ENCODE results near the gene PAQR8.
"Not testable (repeated sequence)": the region's sequence is repeated elsewhere in the genome, so short reads cannot be mapped to it uniquely, and the experiment has no call there.

PAQR8 gene

DNA sequence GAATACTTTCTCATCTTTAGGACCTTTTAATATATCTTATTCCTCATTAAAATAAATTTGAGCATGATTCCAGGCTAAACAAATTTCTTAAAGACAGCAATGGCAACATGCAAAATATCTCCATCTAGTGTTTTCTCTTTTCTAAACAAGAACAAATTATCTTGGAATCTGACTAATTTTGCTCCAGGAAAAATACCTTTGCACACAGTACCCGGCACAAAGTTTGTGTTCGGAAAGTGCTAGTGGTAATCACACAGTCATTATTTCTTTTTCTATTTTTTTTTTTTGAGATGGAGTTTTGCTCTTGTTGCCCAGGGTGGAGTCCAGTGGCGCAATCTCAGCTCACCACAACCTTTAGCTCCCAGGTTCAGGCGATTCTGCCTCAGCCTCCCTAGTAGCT is 50.0 kb downstream of the PAQR8 start:
- no peak for DNase-seq (ENCODE audit: low spot score)

- no peak for DNase-seq (ENCODE audit: low spot score)
Observed at GRCh38 chr6:52415333-52415732, 53.4 kb downstream of the PAQR8 start.

- no peak for DNase-seq (ENCODE audit: low spot score)
Observed at GRCh38 chr6:52415917-52416628, 54.1 kb downstream of the PAQR8 start.

DNA sequence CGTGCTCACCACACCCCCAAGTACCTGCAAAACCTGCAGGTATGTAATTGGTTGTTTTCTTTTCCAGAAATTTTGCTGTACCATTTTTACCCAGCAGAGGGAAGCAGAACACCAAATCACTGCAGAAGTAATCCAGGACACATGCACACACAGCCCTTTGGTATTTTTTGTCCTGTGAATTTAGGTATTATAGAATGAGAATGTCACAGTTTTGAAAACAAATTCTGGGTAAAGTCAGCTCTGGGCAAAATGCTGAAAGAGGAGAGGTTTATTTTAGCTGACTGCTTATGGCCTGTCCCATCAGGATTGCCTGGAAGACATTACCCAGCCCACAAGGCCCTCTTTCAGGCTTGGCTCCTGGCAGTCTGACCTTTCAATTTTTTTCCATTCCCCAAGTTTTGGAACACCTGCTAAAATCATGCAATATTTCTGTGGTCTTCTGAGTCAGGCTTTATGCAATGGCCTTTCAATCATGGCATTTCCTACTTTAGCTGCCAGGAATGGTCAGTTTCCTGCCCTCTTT is 54.7 kb downstream of the PAQR8 start:
- peak; percentile 71 for DNase-seq (ENCODE audit: low spot score)

- peak; percentile 84 for DNase-seq (ENCODE audit: low spot score)
Observed at GRCh38 chr6:52417675-52418111, 55.7 kb downstream of the PAQR8 start.

- DNase-seq (ENCODE audit: low spot score): no peak
Observed at GRCh38 chr6:52418606-52419005, 56.7 kb downstream of the PAQR8 start.

- DNase-seq (ENCODE audit: low spot score): peak; percentile 96
Observed at GRCh38 chr6:52419809-52420667, 58.1 kb downstream of the PAQR8 start, which contains the start of gene EFHC1. EFHC1 (plus strand) TSS chr6:52420342; CDS start chr6:52420411, 69 bp downstream.

DNA sequence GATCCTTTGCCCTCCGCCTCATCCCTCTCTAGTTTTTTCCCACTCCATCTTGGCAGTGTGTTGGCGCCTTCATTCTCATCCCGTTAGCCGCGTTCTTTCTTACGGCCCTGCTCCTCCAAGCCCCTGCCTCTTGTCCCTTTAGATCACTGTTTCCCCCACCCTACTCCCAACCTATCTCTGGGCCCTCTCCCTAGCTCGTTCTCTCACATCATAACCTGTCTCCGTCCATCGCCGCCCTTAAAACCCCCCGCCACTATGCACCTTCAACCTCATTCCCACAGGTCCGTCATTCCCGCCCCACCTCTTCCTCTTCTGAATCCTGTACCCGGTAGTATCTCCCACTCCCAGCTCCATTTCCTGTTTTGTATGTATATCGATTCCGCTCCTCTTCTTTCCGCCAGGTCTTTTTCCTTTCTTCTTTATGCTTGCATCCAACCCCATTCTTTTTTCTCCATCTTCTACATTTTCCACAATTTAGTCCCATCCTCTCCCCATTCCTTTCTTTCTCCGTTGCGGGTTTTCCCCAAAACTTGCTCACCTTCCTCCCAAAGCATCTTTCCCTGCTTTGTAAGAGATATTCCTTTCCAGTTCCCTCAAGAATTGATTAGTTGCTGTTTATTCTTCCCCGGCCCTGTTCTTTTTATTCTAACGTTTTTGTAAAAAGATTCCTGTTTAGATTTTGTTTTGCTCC is 58.9 kb downstream of the PAQR8 start:
- no peak for DNase-seq (ENCODE audit: low spot score)

DNA sequence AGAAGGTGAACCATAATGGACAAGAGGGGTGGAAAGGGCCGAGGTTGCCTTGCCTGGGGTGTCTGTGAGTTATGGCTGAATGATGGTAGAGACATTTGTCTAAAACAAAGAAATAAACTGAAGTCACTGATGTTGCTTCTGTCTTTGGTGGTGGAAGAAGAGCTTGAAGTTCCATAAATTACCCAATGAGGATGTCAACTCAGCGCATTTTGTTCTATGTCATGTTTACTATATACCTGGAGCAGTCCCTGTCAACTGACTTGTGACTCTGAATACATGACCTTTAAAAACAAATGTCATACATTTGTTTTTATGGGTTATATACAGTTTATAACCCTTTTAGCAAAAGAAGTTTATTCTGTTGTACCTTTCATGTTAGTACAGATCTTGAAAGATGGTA is 60.2 kb downstream of the PAQR8 start:
- DNase-seq (ENCODE audit: low spot score): no peak

DNA sequence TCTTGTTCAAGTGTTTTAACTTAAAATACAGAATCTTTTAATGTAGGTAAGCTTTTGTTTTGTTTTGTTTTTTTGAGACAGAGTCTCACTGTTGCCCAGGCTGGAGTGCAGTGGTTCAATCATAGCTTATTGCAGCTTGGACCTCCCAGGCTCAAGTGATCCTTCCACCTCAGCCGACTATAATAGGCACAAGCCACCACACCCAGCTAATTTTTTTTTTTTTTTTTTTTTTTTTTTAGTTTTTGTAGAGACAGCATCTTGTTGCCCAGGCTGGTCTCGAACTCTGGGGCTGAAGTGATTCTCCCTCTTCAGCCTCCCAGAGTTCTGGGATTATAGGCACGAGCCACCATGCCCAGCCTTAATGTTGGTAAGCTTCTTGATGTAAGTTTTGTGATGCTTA is 61.5 kb downstream of the PAQR8 start:
- no peak for DNase-seq (ENCODE audit: low spot score)

- DNase-seq (ENCODE audit: low spot score): peak; percentile 91
Observed at GRCh38 chr6:52423971-52424381, 62.0 kb downstream of the PAQR8 start.

DNA sequence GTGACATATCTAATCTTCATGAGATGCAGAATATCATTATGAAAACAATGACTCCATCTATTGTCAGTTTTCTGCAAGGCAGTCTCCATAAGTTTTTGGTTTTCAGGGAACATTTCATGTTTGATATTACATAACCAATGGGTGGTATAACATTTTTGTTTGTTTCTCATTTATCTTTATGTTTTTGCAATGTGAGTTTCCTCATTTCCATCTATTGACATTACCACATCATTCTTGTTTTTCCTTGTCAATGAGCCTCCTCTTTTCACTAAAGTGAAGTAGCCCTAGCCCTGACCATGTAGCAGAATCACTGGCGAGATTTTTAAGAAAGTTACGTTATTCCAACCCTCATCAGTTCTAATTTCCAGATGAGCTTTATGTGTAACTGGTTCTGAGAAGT is 62.6 kb downstream of the PAQR8 start:
- no peak for DNase-seq (ENCODE audit: low spot score)

GRCh38 chr6:52426667-52427066 is 64.7 kb downstream of the PAQR8 start:
- no peak for DNase-seq (ENCODE audit: low spot score)

DNA sequence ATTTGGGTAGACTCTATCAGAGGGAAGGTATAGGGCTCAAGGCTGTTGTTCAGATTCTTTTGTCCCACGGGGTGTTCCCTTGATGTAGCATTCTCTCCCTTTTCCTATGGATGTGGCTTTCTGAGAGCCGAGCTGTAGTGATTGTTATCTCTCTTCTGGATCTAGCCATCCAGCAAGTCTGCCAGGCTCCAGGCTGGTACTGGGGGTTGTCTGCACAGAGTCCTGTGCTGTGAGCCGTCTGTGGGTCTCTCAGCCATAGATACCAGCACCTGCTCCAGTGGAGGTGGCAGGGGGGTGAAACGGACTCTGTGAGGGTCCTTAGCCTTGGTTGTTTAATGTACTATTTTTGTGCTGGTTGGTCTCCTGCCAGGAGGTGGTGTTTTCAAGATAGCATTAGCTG is 71.3 kb downstream of the PAQR8 start:
- DNase-seq (ENCODE audit: low spot score): not testable (repeated sequence)

DNA sequence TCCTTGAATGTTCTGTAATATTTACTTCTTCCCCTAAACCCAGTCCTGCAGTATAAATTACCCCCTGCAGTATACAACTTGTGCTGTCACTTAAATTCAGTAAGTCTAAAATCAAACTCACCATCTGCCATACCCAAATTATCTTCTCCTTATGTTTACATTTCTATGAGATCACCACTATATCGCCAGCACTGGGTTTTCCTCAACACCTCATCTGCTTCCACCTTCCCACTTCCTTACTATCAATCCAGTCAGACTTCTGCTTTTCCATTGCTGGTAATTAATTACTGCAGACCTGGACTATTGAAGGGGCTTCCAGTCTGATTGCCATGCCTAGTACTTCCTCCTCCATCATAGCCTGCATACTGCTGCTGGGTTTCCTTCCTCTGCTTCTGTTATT is 73.4 kb downstream of the PAQR8 start:
- no peak for DNase-seq (ENCODE audit: low spot score)

GRCh38 chr6:52438926-52439325 is 77.0 kb downstream of the PAQR8 start:
- DNase-seq (ENCODE audit: low spot score): no peak

GRCh38 chr6:52454556-52454955 is 92.6 kb downstream of the PAQR8 start:
- DNase-seq (ENCODE audit: low spot score): peak; percentile 36

DNA sequence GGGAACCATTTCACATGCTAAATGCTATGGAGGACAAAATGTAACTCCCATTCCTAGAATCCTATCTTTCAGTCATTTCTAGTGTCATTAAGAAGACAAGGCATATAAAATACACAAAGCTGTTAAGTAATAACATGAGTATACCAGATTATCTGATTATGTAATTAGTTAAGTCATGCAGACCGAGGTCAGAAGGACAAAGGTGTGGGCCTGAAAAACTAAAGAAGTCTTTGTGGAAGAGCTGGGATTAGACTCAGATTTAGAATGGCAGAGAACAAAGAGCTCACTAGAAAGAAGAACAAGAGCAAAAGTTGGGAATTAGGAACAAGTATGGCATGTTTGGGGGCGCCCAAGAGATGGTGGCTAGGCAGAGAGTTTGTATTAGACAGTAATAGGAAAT is 95.1 kb downstream of the PAQR8 start:
- no peak for DNase-seq (ENCODE audit: low spot score)

All from kidney capillary endothelial cell (primary cell).